HG03571 (cell line): ENCODE measurements around the gene C10orf67.
"Not testable (repeated sequence)": the region's sequence is repeated elsewhere in the genome, so short reads cannot be mapped to it uniquely, and the experiment has no call there.

Experiments used
- ATAC-seq: cut with Tn5 transposase; IDR thresholded peaks from one replicate; pipeline ENCODE4 v1.9.1; 2021; ENCODE audit not compliant: unreplicated experiment

C10orf67 gene

GRCh38 chr10:23362879-23363792, 18.5 kb upstream of the C10orf67 start:
- ATAC-seq = peak; percentile 33

- peak; percentile 47 for ATAC-seq
Observed at GRCh38 chr10:23362069-23362830, 17.7 kb upstream of the C10orf67 start.

- no peak for ATAC-seq
Observed at GRCh38 chr10:23361665-23362064, 17.1 kb upstream of the C10orf67 start.

- ATAC-seq = no peak
Observed at GRCh38 chr10:23359692-23360380, 15.2 kb upstream of the C10orf67 start.

GRCh38 chr10:23358357-23358756, 13.8 kb upstream of the C10orf67 start:
- ATAC-seq = no peak

- no peak for ATAC-seq
Observed at GRCh38 chr10:23354630-23355279, 10.2 kb upstream of the C10orf67 start.

GRCh38 chr10:23351926-23352519, 7.4 kb upstream of the C10orf67 start:
- no peak for ATAC-seq

GRCh38 chr10:23350706-23351105, 6.1 kb upstream of the C10orf67 start:
- ATAC-seq = not testable (repeated sequence)

GRCh38 chr10:23345861-23346260, 1.3 kb upstream of the C10orf67 start:
- ATAC-seq = no peak

GRCh38 chr10:23343591-23344240, 881 bp downstream of the C10orf67 start:
- no peak for ATAC-seq

- ATAC-seq = no peak
Observed at GRCh38 chr10:23342213-23342884, 2.2 kb downstream of the C10orf67 start.

GRCh38 chr10:23341004-23341403, 3.6 kb downstream of the C10orf67 start:
- ATAC-seq = no peak

GRCh38 chr10:23340354-23340753, 4.2 kb downstream of the C10orf67 start:
- no peak for ATAC-seq

- no peak for ATAC-seq
Observed at GRCh38 chr10:23338886-23339285, 5.7 kb downstream of the C10orf67 start.

GRCh38 chr10:23338155-23338828, 6.3 kb downstream of the C10orf67 start:
- no peak for ATAC-seq

GRCh38 chr10:23337616-23338015, 7.0 kb downstream of the C10orf67 start:
- no peak for ATAC-seq

GRCh38 chr10:23331567-23332301, 12.9 kb downstream of the C10orf67 start:
- no peak for ATAC-seq

- ATAC-seq = no peak
Observed at GRCh38 chr10:23330948-23331347, 13.6 kb downstream of the C10orf67 start.
